ENCODE results near the gene SLC22A31.
"Not testable (repeated sequence)": the region's sequence is repeated elsewhere in the genome, so short reads cannot be mapped to it uniquely, and the experiment has no call there.

SLC22A31 gene

DNA sequence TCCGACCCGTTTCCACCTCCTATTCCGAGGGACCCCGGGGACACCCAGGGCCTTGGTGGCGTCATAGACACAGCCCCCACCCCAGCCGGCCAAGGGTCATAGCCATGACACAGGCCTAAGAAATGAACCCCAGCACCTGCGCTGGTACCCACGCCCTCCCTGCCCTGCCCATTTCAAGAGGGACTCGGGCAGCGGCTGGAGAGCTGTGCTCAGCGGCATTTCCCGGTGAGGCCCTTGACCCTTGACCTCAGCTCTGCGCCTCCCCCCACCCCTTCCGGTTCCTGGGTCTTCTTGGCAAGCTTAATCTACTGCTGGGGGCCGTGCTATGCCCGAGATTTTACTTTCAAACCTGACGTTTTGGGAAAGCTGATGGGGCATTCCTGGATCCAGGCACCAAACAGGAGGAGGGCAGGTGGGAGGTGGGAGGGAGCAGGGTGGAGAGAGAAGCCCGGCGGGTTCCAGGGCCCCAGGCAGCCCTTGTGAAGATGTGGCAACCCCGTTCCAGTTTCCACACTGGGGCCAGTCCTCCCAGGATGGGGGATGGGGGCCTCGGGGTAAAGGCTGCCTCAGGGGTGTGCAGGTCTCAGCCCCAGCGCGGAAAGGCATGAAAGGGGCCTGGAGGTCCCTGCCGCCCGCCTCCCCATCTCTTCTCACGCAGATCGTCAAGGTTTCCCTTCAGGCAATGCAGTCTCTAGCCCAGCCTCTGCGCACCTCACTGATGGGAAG is at the start of gene SLC22A31:
Gene SLC22A31 (minus strand): TSS at position 414 of the 726 bp plus-strand sequence. CDS start 36 bp downstream, at position 378.
- no peak for DNase-seq

DNA sequence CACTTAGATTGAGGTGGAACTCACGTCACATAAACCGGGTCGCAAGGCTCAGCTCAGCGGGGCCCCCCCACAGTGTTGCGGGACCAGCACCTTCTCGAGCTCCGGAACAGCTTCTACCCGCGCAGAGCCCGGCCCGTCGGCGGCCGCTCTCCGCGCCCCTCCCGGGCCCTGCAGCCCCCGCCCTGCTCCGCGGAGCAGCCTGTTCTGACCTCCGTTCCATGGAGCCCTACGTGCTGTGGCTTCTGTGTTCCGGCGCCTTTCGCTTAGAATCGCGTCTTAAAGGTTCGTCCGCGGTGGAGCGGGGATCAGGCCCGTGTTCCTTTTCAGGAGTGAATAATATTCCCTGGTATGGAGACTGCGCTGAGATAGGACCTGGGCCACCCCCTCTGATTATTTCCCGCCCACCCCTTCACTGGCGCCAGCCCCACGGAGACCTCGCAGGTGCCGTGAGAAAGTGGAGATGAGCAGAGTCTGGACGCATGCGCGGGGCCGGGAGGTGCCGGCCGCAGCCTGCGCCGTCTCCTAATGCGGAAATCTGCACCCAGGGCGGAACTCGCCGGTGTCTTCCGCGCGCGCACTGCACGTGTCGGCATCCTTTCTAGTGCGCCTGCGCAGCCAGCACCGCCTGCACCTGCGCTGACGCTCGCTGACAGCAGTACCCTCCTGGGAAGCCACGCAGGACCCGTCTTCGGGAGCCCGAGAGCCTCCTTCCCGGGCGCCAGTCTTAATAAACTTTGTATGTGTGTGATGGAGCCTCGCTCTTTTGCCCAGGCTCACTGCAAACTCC is 48.1 kb upstream of the SLC22A31 start:
- no peak for DNase-seq

GRCh38 chr16:89247734-89248075 is 47.4 kb upstream of the SLC22A31 start:
- DNase-seq = not testable (repeated sequence)

DNA sequence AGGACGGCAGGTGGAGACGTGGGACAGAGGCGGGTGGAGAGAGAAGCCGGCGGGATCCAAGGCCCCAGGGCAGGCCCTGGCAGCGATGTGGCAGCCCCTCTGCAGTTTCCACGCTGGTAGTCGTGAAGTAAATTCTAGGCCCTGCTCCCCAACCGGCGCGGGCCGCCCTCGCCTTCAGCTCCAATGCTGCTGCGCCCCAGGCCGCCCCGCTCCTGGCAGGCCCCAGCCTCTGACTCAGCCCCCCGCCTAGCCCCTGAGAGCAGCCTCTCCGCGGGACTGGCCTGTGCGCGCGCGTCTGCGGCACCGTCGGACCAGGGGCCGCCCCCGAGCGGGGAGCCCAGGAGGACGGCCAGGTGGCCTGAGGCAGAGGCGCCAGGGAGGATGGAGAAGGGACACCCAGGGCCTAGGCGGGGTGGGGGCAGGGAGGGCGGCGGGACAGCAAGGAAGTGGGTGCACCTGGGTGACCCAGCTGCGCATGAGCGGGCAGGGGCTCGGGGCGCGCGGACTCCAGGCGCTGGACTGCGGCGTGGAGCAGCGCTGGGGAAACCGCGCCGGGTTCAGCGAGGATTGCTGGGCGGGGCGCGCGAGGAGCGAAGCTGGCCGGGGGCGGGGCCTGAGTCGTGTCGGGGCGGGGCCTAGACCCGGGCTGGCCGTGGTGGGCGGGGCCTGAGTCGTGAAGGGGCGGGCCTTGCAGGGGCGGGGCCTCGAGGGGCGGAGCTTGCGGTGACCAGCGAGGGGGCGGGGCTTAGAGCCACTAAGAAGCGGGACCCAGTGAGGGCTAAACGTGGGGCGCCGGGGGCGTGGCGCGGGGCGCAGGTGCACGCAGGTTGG is 46.8 kb upstream of the SLC22A31 start:
- DNase-seq = no peak

GRCh38 chr16:89246383-89246902 is 46.1 kb upstream of the SLC22A31 start:
- DNase-seq = no peak

GRCh38 chr16:89244754-89245153 is 44.4 kb upstream of the SLC22A31 start:
- DNase-seq = no peak

- not testable (repeated sequence) for DNase-seq
Measured at GRCh38 chr16:89244264-89244663, 43.9 kb upstream of the SLC22A31 start.

- DNase-seq = no peak
Measured at GRCh38 chr16:89243664-89244063, 43.3 kb upstream of the SLC22A31 start.

DNA sequence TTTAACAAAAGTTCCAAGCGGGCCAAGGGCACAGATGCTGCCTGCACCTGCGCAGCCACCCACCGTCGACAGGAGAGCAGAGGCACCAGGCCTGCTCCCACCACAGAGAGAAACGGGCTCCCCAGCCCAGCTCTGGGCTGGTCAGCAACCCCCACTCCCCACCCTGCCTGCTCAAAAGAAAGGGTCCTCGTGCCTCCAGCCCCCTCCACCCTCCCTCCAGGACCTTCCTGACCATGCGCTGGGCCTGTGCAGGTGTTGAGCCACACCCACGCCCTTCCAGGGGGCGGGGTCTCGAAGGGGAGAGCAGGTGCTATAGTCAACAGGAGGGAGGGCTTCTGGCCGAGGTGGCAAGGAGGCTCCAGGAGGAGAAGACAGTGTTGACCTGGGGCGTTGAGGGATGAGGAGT is 42.5 kb upstream of the SLC22A31 start:
- DNase-seq = no peak

GRCh38 chr16:89241187-89242007 is 41.1 kb upstream of the SLC22A31 start:
- peak; percentile 42 for DNase-seq

DNA sequence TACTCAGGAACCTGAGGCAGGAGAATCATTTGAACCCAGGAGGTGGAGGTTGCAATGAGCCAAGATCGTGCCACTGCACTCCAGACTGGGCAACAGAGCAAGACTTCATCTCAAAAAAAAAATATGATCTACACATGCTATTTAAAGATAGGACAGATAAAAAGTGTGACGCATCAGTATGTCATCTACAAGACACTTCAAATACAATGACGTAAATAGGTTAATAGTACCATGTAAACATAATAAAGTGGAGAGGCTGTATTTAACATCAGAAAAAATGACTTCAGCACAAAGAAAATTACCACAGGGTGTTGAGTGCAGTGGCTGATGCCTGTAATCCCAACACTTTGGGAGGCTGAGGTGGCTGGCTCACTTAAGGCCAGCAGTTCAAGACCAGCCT is 37.4 kb upstream of the SLC22A31 start:
- no peak for DNase-seq

DNA sequence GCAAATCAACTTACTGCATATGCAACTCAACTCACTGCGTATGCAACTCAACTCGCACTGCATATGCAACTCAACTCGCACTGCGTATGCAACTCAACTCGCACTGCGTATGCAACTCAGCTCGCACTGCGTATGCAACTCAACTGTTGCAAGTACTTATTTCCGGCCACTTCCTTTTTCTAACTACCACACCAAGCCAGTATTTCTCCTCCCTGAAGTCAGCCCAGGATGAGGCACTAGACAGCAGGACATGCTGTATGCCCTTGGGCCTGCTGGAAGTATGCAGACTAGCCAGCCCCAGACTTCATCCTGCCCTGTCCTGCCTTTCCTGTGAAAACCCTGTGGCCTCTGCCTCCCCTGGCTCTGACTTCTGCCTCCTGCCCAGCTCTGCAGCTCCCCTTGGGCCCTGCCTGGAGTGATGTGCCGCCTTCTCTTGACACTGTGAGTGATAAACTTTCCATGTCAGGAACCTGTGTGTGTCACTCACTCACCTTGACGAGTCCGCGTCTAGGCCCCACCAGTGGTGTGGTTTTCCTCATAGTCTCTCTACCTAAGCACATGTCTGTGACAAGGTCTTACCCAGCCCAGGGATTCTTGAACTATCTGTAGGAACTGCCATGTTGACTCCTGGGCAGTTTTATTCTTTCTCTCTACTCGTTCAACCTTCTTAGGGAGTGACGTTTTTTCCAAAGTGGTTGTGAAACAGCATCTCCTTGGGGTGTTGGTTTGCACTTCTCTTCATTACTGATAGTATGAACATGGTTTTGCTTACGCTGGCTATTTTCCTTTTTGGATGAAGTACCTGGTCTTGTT is 33.5 kb upstream of the SLC22A31 start:
- no peak for DNase-seq

DNA sequence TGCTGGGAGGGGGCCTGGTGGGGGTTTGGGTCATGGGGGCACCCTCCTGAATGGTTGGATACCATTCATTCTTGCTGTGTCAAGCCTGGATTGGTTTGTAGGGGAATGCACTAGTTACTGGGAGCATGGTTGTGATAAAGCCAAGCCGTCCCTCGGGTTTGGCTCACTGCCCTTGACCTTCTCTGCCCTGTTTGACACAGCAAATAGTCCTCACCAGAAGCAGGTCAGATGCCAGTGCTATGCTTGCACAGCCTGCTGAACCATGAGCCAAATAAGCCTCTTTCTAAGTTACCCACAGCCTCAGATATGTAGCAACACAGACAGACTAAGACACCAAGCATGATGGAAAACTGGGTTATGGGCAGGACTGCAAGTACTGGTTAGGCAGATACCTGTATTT is 31.8 kb upstream of the SLC22A31 start:
- DNase-seq = no peak

GRCh38 chr16:89230255-89230654 is 29.9 kb upstream of the SLC22A31 start:
- DNase-seq = no peak

GRCh38 chr16:89224665-89225064 is 24.3 kb upstream of the SLC22A31 start:
- no peak for DNase-seq

DNA sequence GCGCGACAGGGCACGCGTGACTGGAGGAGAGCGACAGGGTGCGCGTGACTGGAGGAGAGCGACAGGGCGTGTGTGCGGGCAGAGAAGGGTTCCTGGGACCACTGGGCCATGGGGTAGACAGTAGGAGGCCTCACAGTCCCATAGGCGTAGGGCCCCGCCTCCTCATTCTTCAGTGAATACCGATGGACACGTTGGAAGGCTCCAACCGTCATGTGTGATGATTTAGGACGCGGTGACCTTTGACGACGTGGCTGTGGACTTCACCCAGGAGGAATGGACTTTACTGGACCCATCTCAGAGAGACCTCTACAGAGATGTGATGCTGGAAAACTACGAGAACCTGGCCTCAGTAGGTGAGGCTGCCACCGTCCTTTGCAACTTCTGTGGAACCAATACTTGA is 22.6 kb upstream of the SLC22A31 start:
- DNase-seq = no peak

GRCh38 chr16:89221604-89222003 is 21.3 kb upstream of the SLC22A31 start:
- DNase-seq = no peak

DNA sequence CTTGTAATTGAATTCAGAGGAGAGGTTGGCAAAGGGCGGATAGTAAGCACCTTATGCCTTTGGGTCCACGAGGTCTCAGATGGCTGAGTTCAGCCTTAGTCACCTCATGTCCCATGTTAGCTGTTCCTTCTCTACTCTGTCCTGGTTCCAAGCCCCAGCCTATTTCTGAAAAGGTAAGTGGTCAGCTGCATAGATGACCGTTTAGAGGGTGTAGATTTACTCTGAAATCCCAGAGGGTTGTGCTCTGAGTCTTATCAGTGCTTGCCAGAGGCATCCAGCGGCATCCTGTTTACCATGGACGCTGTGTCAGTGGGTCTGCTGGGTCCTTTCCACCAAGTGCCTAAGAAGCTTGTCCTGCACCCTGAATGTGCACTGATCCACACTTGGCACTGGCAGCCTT is 19.0 kb upstream of the SLC22A31 start:
- DNase-seq = no peak

- DNase-seq = peak; percentile 76
Measured at GRCh38 chr16:89217388-89218191, 17.3 kb upstream of the SLC22A31 start, which contains the start of gene ZNF778. ZNF778 (plus strand) TSS chr16:89217703; CDS start chr16:89221128, 3,425 bp downstream.

DNA sequence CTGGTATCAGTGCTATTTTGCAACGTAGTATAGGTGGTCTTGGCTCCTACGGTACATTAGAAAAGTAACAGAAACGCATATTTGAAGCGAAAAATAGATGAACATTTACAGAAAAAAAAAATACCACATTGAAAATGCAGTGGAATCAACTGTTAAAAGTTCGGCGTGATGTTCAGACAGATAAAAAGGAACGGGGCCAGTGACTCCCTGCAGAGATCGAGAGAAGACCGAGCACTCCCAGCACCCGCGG is 16.7 kb upstream of the SLC22A31 start:
- no peak for DNase-seq
